Dendritic cell treated with granulocyte-macrophage colony-stimulating factor and Interleukin-4, amounts not matched to agents 40 ng/mL and 50 ng/mL, for 4 days (primary cell): Measurements from ENCODE around the gene F12.

Source experiments
- H3K27ac Mint-ChIP-seq: one replicate; pipeline ENCODE4 v1.8.0; 2022; ENCODE audit warnings: mild to moderate bottlenecking, mixed read lengths
- H3K27me3 Mint-ChIP-seq: one replicate; pipeline ENCODE4 v1.8.0; 2022; ENCODE audit warnings: mild to moderate bottlenecking, mixed read lengths
- H3K36me3 Mint-ChIP-seq: one replicate; pipeline ENCODE4 v1.8.0; 2022; ENCODE audit warnings: low read depth, mixed read lengths
- H3K4me1 Mint-ChIP-seq: one replicate; pipeline ENCODE4 v1.8.0; 2022; ENCODE audit warnings: low read depth, mixed read lengths
- H3K4me3 Mint-ChIP-seq: one replicate; pipeline ENCODE4 v1.8.0; 2022; ENCODE audit warnings: mild to moderate bottlenecking, moderate library complexity, mixed read lengths
- H3K9me3 Mint-ChIP-seq: one replicate; pipeline ENCODE4 v1.8.0; 2022; ENCODE audit warnings: mixed read lengths
- intact Hi-C: fragments of 100-400 bp; cut with micrococcal nuclease; formaldehyde crosslinking; loops from one replicate; pipeline ENCODE4 v1.15.0; 2022

The F12 gene

GRCh38 chr5:177442066-177442826, 32.9 kb upstream of the F12 start:
- intact Hi-C loops: no loop called here
- no peaks in the 10 kb centered on the region for H3K9me3 Mint-ChIP-seq
- H3K36me3 Mint-ChIP-seq: peaks cover 68% of the 10 kb centered on the region
- H3K4me3 Mint-ChIP-seq: no peak overlapping the region
- peaks cover 12% of the 10 kb centered on the region for H3K27me3 Mint-ChIP-seq
- no peak overlapping the region for H3K27ac Mint-ChIP-seq
- H3K4me1 Mint-ChIP-seq: peaks cover 53% of the 10 kb centered on the region

- intact Hi-C loops: no loop called here
- Mint-ChIP-seq H3K9me3 (no peaks in the 10 kb centered on the region), H3K27ac (no peak overlapping the region), H3K36me3 (peaks cover 79% of the 10 kb centered on the region), H3K27me3 (peaks cover 10% of the 10 kb centered on the region), H3K4me3 (no peak overlapping the region), H3K4me1 (peaks cover 58% of the 10 kb centered on the region)
These were observed 31.8 kb upstream of the F12 start for GRCh38 chr5:177440990-177441780.

- peaks cover 51% of the 10 kb centered on the region for H3K4me1 Mint-ChIP-seq
- intact Hi-C loops: no loop called here
- peaks cover 86% of the 10 kb centered on the region for H3K36me3 Mint-ChIP-seq
- no peak overlapping the region for H3K4me3 Mint-ChIP-seq
- peaks cover 3% of the 10 kb centered on the region for H3K27me3 Mint-ChIP-seq
- no peaks in the 10 kb centered on the region for H3K9me3 Mint-ChIP-seq
- H3K27ac Mint-ChIP-seq: no peak overlapping the region
These were observed 31.0 kb upstream of the F12 start for GRCh38 chr5:177440211-177440989.

- no peaks in the 10 kb centered on the region for H3K27me3 Mint-ChIP-seq
- intact Hi-C loops: no loop called here
- no peak overlapping the region for H3K27ac Mint-ChIP-seq
- peaks cover 42% of the 10 kb centered on the region for H3K4me1 Mint-ChIP-seq
- no peak overlapping the region for H3K4me3 Mint-ChIP-seq
- H3K36me3 Mint-ChIP-seq: peaks cover 95% of the 10 kb centered on the region
- H3K9me3 Mint-ChIP-seq: no peaks in the 10 kb centered on the region
These were observed 30.2 kb upstream of the F12 start for GRCh38 chr5:177439518-177440053.

- peaks cover 39% of the 10 kb centered on the region for H3K4me1 Mint-ChIP-seq
- H3K9me3 Mint-ChIP-seq: no peaks in the 10 kb centered on the region
- no peak overlapping the region for H3K27ac Mint-ChIP-seq
- H3K4me3 Mint-ChIP-seq: no peak overlapping the region
- peaks cover 100% of the 10 kb centered on the region for H3K36me3 Mint-ChIP-seq
- H3K27me3 Mint-ChIP-seq: no peaks in the 10 kb centered on the region
- intact Hi-C loops: no loop called here
These were observed 29.1 kb upstream of the F12 start for GRCh38 chr5:177438468-177438867.

- intact Hi-C loops: no loop called here
- H3K36me3 Mint-ChIP-seq: peaks cover 100% of the 10 kb centered on the region
- H3K4me1 Mint-ChIP-seq: peaks cover 38% of the 10 kb centered on the region
- no peak overlapping the region for H3K4me3 Mint-ChIP-seq
- H3K9me3 Mint-ChIP-seq: no peaks in the 10 kb centered on the region
- no peaks in the 10 kb centered on the region for H3K27me3 Mint-ChIP-seq
- H3K27ac Mint-ChIP-seq: no peak overlapping the region
These were observed 28.3 kb upstream of the F12 start for GRCh38 chr5:177437623-177438022.

GRCh38 chr5:177435847-177436536, 26.6 kb upstream of the F12 start:
- intact Hi-C loops: no loop called here
- Mint-ChIP-seq H3K4me1 (peaks cover 45% of the 10 kb centered on the region), H3K36me3 (peaks cover 100% of the 10 kb centered on the region), H3K4me3 (no peak overlapping the region), H3K27me3 (no peaks in the 10 kb centered on the region), H3K27ac (no peak overlapping the region), H3K9me3 (no peaks in the 10 kb centered on the region)

- intact Hi-C loops: no loop called here
- Mint-ChIP-seq H3K4me1 (peaks cover 54% of the 10 kb centered on the region), H3K27ac (no peak overlapping the region), H3K36me3 (peaks cover 100% of the 10 kb centered on the region), H3K9me3 (no peaks in the 10 kb centered on the region), H3K4me3 (no peak overlapping the region), H3K27me3 (no peaks in the 10 kb centered on the region)
These were observed 25.8 kb upstream of the F12 start for GRCh38 chr5:177434942-177435738.

- Mint-ChIP-seq H3K27me3 (no peaks in the 10 kb centered on the region), H3K4me3 (no peak overlapping the region), H3K36me3 (peaks cover 98% of the 10 kb centered on the region), H3K27ac (no peak overlapping the region), H3K4me1 (peaks cover 57% of the 10 kb centered on the region), H3K9me3 (no peaks in the 10 kb centered on the region)
- intact Hi-C loops: no loop called here
These were observed 25.1 kb upstream of the F12 start for GRCh38 chr5:177434437-177434836.

GRCh38 chr5:177433658-177434217, 24.4 kb upstream of the F12 start:
- intact Hi-C loops: no loop called here
- H3K27ac Mint-ChIP-seq: no peak overlapping the region
- H3K4me1 Mint-ChIP-seq: peaks cover 63% of the 10 kb centered on the region
- no peak overlapping the region for H3K4me3 Mint-ChIP-seq
- H3K27me3 Mint-ChIP-seq: no peaks in the 10 kb centered on the region
- peaks cover 91% of the 10 kb centered on the region for H3K36me3 Mint-ChIP-seq
- H3K9me3 Mint-ChIP-seq: no peaks in the 10 kb centered on the region

- H3K36me3 Mint-ChIP-seq: peaks cover 84% of the 10 kb centered on the region
- H3K27ac Mint-ChIP-seq: no peak overlapping the region
- intact Hi-C loops: no loop called here
- no peak overlapping the region for H3K4me3 Mint-ChIP-seq
- no peaks in the 10 kb centered on the region for H3K9me3 Mint-ChIP-seq
- peaks cover 64% of the 10 kb centered on the region for H3K4me1 Mint-ChIP-seq
- H3K27me3 Mint-ChIP-seq: no peaks in the 10 kb centered on the region
These were observed 23.7 kb upstream of the F12 start for GRCh38 chr5:177432839-177433657.
